Effector memory CD8-positive, alpha-beta T cell (primary cell): Measurements from ENCODE around the gene PLA2G4B.
"Not testable (repeated sequence)": the region's sequence is repeated elsewhere in the genome, so short reads cannot be mapped to it uniquely, and the experiment has no call there.

Source experiments
- ATAC-seq: fragments of 150-1000 bp; cut with Tn5 transposase; replicated peaks from 2 replicates; pipeline ENCODE4 v1.10.0; 2021; ENCODE audit warnings: mild to moderate bottlenecking, moderate library complexity
- DNase-seq, 3 experiments: peaks; one replicate each; pipeline ENCODE4 v3.0.0; 2021
- H3K27ac Mint-ChIP-seq, 2 donors: one replicate each; pipeline ENCODE4 v1.8.0; 2022; ENCODE audit warnings: mild to moderate bottlenecking in 2 of 2, mixed read lengths in 2 of 2, moderate library complexity in 2 of 2
- H3K27me3 Mint-ChIP-seq, 2 donors: one replicate each; pipeline ENCODE4 v1.8.0; 2022; ENCODE audit warnings: mixed read lengths in 2 of 2
- H3K36me3 Mint-ChIP-seq: one replicate; pipeline ENCODE4 v1.8.0; 2022; ENCODE audit warnings: mild to moderate bottlenecking, moderate library complexity, mixed read lengths; ENCODE audit not compliant: insufficient read depth
- H3K4me1 Mint-ChIP-seq, 2 donors: one replicate each; pipeline ENCODE4 v1.8.0; 2022; ENCODE audit warnings: low read depth in 2 of 2, mixed read lengths in 2 of 2
- H3K4me3 Mint-ChIP-seq, 2 donors: one replicate each; pipeline ENCODE4 v1.8.0; 2022; ENCODE audit warnings: mild to moderate bottlenecking in 2 of 2, mixed read lengths in 2 of 2, moderate library complexity in 2 of 2
- H3K9me3 Mint-ChIP-seq, 2 donors: one replicate each; pipeline ENCODE4 v1.8.0; 2022; ENCODE audit warnings: mixed read lengths in 2 of 2

Gene PLA2G4B

DNA sequence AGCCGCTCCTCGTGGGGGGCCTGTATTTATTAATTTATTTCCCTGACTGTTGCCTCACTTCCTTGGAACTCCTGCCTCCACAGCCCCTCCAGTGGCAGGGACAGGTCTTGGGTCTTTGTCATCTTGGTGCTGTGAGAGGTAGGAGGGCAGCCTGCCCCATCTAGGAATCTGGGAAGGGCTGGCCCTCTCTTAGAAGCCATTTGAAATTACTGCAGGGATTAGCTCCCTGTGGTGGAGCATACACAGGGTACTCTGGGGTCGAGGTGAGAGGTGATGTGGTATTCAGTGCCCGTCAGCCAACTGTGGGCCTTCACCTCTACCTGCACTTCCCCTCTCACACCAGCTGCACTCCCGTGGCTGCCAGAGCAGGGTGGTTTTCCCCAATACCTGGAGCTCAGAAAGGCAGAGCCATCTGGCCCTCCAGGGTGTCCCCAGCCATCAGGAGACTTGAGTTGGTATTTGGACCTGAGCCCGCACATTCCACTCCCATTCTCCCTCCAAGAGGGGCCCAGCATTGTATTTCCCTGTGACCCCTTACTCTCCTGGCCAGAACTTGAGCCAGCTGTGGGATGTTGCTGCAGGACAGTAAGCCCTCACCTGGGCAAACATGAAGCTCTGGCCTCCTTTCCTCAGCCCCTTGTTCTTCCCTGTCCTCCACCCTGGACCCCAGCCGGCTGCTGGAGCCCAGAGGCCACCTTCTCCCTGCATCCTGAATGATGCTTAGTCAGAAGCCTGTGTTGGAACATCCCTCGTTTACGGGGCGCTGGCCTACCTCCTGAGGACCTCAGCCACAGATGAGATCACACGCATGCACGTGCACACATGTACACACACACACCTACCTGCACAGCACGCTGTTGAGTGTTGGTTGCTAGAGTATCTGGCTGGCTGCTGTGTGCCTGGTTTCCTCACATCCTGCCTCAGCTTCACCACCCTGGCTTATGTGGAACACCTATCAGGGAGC lies 12.8 kb upstream of the PLA2G4B start:
- Mint-ChIP-seq H3K9me3 (no peaks in the 10 kb centered on the region), H3K27me3 (no peaks in the 10 kb centered on the region), H3K36me3 (peaks cover 26% of the 10 kb centered on the region), H3K4me1 (peaks cover 19 to 20% of the 10 kb centered on the region in 2 donors), H3K27ac (peak overlapping the region; percentile 7 to 58), H3K4me3 (peak overlapping the region; percentile 80 to 99)
- DNase-seq (no peak), ATAC-seq (no peak)

DNA sequence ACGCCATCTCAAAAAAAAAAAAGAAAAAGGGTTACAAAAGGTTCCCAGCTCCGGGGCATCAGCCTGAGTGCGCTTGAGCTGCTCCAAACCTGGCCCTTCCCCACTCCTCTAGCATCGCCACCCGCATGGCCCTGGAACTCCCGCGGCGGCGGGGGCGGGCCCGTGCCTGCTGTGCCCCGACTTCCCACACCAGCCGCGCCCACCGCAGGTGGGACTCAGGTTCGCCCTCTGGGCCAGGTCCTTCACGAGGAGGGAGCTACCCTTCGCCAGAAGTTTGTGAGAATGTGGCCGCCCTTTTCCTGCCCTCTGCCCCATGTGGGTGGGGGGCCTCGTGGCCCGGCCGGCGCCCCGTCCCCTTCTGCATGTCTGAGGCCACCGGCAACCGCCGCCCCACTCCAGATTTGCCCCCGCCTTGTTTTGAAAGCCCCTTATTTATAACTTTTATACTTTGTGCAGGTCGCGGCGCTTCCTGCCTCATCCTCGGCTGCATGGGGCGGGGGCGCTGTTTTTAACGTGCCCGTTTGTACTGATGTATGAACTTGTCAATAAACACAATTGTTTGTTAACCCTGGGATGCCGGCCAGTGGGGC lies 11.3 kb upstream of the PLA2G4B start:
- Mint-ChIP-seq H3K36me3 (peaks cover 27% of the 10 kb centered on the region), H3K9me3 (no peaks in the 10 kb centered on the region), H3K27me3 (no peaks in the 10 kb centered on the region), H3K27ac (peak overlapping the region; percentile 59 to 94), H3K4me3 (peak overlapping the region; percentile 80 to 99), H3K4me1 (peaks cover 29 to 31% of the 10 kb centered on the region in 2 donors)
- DNase-seq (peak; percentile 13 to 38 (median 22)), ATAC-seq (peak; percentile 23)

DNA sequence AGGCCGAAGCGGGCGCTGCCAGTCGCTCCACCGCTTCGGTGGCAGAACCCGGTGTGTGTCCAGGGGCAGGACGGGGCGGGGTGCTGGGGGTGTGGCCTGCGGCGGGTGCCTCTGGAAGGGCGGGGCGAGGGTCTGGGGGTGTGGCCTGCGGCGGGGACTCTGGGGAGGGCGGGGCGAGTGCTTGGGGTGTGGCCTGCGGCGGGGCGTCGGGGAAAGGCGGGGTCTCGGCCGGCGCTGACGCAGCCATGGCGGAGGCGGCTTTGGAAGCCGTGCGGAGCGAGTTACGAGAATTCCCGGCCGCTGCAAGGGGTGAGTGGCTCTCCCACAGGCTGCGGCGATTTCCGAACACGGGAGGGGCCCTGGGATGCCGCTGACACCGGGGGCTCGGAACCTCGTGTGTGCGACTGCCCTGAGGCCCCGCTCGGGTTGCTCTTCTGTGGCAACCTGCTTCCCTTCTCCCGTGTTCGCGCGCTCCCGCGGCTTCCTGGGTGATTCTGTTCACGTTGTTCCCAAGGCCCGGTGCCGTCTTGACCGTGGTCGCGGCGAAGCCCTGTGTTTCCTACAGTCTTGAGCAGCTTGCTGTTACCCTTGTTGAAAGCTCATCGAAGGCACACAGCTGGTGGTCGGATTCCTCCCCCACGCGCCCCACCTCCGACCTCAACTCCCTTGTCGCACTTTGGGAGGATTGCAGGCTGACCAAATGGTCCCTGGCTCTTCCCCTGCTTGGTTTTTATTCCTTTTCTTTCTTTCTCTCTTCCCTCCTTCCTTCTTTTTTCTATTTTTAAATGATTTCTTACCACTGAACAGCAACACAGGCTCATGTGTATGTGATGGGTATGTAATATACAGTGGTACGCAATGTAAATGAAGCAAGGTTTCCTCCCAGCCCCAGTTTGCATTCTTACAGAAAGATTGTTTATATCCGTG lies 10.5 kb upstream of the PLA2G4B start, which contains the start of gene JMJD7:
JMJD7 (plus strand) TSS at position 213 of the 927 bp plus-strand sequence; CDS start at position 246, 33 bp downstream.
- H3K36me3 Mint-ChIP-seq, result peaks cover 25% of the 10 kb centered on the region
- DNase-seq, result peak; percentile 92 to 96 (median 96)
- H3K4me1 Mint-ChIP-seq, result peaks cover 37 to 39% of the 10 kb centered on the region in 2 donors
- peak within 1 kb of the TSS; percentile 80 to 99 for H3K4me3 Mint-ChIP-seq
- no peaks in the 10 kb centered on the region for H3K27me3 Mint-ChIP-seq
- ATAC-seq, result peak; percentile 84
- H3K27ac Mint-ChIP-seq, result peak within 1 kb of the TSS; percentile 59 to 94
- no peaks in the 10 kb centered on the region for H3K9me3 Mint-ChIP-seq

DNA sequence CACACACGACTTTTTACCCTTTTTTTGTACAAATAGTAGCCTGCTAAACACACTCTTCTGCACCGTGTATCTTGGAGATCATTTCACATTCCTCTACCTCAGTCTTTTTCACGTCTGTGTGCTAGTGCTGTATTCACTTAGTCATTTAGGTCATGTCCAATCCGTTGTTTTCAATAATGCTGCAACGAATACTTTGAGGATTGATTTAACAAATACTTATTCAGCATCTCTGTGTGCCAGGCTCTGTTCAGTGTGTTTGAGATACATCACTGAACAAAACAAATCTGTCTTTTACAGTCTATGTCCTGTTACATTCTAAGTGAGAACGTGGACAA lies 9.9 kb upstream of the PLA2G4B start:
- peak overlapping the region; percentile 59 to 94 for H3K27ac Mint-ChIP-seq
- DNase-seq (no peak), ATAC-seq (no peak)
- H3K36me3 Mint-ChIP-seq, result peaks cover 28% of the 10 kb centered on the region
- H3K9me3 Mint-ChIP-seq, result no peaks in the 10 kb centered on the region
- peak overlapping the region; percentile 80 to 99 for H3K4me3 Mint-ChIP-seq
- H3K4me1 Mint-ChIP-seq, result peaks cover 37 to 44% of the 10 kb centered on the region in 2 donors
- no peaks in the 10 kb centered on the region for H3K27me3 Mint-ChIP-seq

DNA sequence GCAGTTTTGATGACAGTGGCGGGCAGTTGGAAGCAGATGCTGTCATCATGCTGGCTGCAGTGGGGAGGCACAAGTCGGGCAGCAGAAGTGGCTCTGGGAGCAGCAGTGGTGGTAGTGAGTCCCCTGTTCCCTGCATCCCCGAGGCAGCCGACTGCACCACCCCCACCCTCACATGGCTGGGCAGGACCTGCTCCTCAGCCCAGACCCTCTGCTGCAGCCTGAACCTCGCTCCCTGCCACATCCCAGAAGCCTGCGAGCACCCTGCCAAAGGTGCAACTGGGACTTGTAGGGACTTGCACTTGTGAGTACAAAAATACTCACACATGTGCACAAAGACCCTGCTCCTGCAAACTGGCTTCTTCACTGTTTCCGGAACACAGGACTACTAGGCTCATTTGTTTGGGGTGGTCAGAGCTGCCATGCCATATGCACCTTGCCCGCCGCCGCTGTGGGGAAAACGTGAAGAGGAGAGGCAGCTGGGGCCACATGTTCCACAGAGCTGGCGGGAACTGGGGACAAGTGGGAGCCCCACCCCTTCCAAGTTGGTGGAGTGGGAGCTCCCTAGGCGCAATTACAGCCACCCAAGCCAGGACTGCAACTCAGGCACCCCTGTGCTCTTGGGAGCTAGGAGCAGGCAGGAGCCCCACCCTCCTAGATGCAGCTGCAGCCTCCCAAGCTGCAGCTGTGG lies 8.5 kb upstream of the PLA2G4B start:
- Mint-ChIP-seq H3K27ac (no peak overlapping the region), H3K4me1 (peaks cover 43 to 51% of the 10 kb centered on the region in 2 donors), H3K27me3 (no peaks in the 10 kb centered on the region), H3K9me3 (no peaks in the 10 kb centered on the region), H3K4me3 (no peak overlapping the region), H3K36me3 (peaks cover 26% of the 10 kb centered on the region)
- DNase-seq (no peak), ATAC-seq (no peak)

DNA sequence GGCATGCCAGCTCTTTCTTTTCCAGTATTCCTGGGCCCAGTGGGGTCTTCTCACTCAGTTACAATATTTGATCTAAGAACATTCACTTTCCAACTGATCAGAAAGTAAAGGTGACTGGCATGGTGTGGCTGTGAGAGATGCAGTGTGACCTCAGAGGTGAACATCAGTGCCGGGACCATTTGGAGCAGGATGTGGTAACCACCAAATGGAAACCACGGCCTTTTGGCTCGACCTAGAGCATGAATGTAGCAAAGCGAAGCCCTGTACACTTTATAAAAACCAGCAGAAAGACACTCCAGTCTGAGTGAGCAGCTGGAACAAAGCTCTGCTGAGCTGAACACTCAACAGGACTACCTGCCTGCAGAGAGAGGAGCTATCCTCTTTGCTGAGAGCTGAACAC lies 7.4 kb upstream of the PLA2G4B start:
- ATAC-seq, result peak; percentile 62
- H3K27me3 Mint-ChIP-seq, H3K9me3 Mint-ChIP-seq: not testable (repeated sequence)
- peak overlapping the region; percentile 69 to 79 for H3K27ac Mint-ChIP-seq
- H3K36me3 Mint-ChIP-seq, result peaks cover 19% of the 10 kb centered on the region
- peak; percentile 40 to 46 (median 45) for DNase-seq
- H3K4me3 Mint-ChIP-seq, result peak overlapping the region; percentile 53 to 63
- peaks cover 48 to 53% of the 10 kb centered on the region in 2 donors for H3K4me1 Mint-ChIP-seq

DNA sequence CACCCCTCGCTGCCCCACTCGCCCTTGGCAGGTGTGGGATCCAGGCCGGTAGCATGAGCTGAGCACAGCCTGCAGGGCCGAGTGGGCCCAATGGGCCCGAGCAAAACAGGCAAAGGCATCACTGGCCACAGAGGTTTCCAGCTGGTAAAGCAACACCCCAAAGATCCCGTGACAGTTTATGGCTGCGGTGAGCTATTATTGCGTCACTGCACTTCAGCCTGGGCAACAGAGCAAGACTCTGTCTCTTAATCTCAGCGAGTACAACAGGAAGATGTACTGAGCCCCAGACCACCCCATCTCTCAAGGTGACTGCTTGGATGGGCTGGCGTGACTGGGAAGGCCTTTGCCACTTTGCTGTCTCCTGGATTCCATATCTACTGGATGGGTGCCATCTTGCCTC lies 6.4 kb upstream of the PLA2G4B start:
- peak overlapping the region in 1 of 2 donors; percentile 69 for H3K27ac Mint-ChIP-seq
- H3K4me1 Mint-ChIP-seq, result peaks cover 43 to 49% of the 10 kb centered on the region in 2 donors
- H3K4me3 Mint-ChIP-seq, result peak overlapping the region; percentile 25 to 53

DNA sequence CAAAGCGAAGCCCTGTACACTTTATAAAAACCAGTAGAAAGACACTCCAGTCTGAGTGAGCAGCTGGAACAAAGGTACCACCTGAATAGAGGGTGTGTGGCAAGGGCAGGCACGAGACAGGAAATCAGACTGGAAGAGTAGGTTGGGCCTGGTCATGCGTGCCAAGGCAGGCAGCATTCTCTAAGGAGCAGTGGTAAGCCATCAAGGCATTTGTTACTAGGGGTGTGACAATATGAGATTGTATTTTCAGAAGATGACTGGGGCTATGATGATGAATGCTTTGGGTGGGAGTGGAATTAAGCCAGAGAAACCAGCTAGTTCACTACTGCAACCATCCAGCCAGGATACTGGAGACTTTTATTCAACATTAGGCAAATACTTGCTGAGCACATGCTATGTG lies 5.8 kb upstream of the PLA2G4B start:
- Mint-ChIP-seq H3K4me1 (peaks cover 43 to 49% of the 10 kb centered on the region in 2 donors), H3K27me3 (no peaks in the 10 kb centered on the region), H3K27ac (no peak overlapping the region), H3K36me3 (peaks cover 15% of the 10 kb centered on the region), H3K9me3 (no peaks in the 10 kb centered on the region), H3K4me3 (peak overlapping the region in 1 of 2 donors; percentile 25)
- ATAC-seq, result no peak
- DNase-seq, result no peak

More for the DNA sequence above, 6.4 kb upstream of the PLA2G4B start:
- ATAC-seq (no peak), DNase-seq (no peak)
- Mint-ChIP-seq H3K9me3 (no peaks in the 10 kb centered on the region), H3K36me3 (peaks cover 19% of the 10 kb centered on the region), H3K27me3 (no peaks in the 10 kb centered on the region)

DNA sequence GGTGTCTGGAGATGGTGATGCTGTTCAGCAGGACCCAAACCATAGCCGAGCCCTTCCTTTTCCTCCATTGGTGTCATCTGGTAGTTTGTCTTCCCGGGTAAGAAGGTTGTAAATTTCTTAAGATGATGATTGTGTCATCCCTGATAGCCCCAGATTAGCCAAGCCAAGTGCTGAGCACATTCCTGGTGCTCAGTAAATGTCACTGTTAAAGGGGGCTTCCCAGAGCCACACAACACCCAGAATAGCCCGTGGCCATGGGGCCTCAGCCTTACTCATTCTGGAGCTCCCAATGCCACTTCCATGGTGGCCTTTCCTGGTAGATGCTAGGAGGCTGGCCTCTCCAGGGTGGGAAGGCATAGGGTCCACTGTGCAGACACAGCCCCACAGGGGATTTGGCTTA lies 4.6 kb upstream of the PLA2G4B start:
- Mint-ChIP-seq H3K27ac (peak overlapping the region in 1 of 2 donors; percentile 29), H3K36me3 (peaks cover 12% of the 10 kb centered on the region), H3K9me3 (no peaks in the 10 kb centered on the region), H3K4me3 (no peak overlapping the region), H3K4me1 (peaks cover 35 to 41% of the 10 kb centered on the region in 2 donors), H3K27me3 (no peaks in the 10 kb centered on the region)
- DNase-seq (no peak), ATAC-seq (no peak)

DNA sequence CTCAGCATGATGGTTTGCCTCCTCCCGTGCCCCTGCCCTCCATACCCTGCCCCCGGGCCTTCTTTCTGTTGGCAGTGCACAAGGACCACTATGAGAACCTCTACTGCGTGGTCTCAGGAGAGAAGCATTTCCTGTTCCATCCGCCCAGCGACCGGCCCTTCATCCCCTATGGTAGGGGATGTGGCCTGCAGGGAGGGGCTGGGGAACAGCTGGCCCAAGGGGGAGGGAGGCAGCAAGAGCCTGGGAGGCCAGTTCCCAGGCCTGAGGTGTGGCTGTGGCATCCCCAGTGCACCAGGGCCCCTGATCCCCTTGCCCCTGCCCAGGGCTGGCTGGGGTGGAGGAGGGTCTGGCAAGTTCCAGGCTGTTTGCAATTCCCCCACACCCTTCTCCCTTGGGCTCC lies 2.6 kb upstream of the PLA2G4B start:
- Mint-ChIP-seq H3K27me3 (no peaks in the 10 kb centered on the region), H3K36me3 (peaks cover 15% of the 10 kb centered on the region), H3K4me3 (no peak overlapping the region), H3K9me3 (no peaks in the 10 kb centered on the region), H3K27ac (peak overlapping the region; percentile 49 to 52), H3K4me1 (peaks cover 27 to 32% of the 10 kb centered on the region in 2 donors)
- DNase-seq (no peak), ATAC-seq (no peak)

DNA sequence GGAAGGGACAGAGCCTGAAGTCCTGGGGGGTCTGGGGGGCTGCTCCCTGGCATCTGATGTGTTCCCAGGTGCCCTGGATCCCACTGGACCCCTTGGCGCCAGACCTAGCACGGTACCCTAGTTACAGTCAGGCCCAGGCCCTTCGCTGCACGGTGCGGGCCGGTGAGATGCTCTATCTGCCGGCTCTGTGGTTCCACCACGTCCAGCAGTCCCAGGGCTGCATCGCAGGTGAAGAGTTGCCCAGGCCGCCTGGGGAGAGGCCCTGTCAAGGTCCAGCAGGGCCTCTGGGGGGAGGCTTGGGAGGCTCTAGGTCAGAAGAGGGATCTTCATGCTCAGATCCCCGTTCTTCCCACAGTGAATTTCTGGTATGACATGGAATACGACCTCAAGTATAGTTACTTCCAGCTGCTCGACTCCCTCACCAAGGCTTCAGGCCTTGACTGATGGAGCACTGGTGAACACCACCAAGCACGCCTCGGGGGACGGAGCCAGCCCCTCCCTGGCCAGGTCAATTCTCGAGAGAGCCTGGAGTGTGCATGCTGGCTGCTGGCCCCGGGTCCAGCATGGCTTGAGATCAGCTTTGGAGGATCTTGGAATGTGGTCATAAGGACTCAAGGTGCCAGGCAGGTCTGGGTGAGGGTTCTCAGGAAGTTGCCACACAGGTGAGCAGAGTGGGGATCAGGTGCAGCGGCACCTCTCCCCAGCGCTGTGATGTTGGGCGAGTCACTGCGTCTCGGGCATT lies 1.8 kb upstream of the PLA2G4B start:
- H3K27ac Mint-ChIP-seq, result peak overlapping the region; percentile 49 to 52
- no peak for ATAC-seq
- DNase-seq, result no peak
- no peaks in the 10 kb centered on the region for H3K27me3 Mint-ChIP-seq
- no peak overlapping the region for H3K4me3 Mint-ChIP-seq
- no peaks in the 10 kb centered on the region for H3K9me3 Mint-ChIP-seq
- H3K4me1 Mint-ChIP-seq, result peaks cover 19 to 26% of the 10 kb centered on the region in 2 donors
- H3K36me3 Mint-ChIP-seq, result peaks cover 12% of the 10 kb centered on the region
